ENCODE data around the gene VAMP8.

- TF ChIP-seq, protein P1, sequence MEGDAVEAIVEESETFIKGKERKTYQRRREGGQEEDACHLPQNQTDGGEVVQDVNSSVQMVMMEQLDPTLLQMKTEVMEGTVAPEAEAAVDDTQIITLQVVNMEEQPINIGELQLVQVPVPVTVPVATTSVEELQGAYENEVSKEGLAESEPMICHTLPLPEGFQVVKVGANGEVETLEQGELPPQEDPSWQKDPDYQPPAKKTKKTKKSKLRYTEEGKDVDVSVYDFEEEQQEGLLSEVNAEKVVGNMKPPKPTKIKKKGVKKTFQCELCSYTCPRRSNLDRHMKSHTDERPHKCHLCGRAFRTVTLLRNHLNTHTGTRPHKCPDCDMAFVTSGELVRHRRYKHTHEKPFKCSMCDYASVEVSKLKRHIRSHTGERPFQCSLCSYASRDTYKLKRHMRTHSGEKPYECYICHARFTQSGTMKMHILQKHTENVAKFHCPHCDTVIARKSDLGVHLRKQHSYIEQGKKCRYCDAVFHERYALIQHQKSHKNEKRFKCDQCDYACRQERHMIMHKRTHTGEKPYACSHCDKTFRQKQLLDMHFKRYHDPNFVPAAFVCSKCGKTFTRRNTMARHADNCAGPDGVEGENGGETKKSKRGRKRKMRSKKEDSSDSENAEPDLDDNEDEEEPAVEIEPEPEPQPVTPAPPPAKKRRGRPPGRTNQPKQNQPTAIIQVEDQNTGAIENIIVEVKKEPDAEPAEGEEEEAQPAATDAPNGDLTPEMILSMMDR (IDR thresholded peaks at IDR 0.05; ENCODE audit: borderline replicate concordance, extremely low read depth, low read length, poor library complexity, severe bottlenecking) = no peak
- no peak for TF ChIP-seq EZH2 (IDR thresholded peaks at IDR 0.05; ENCODE audit: borderline replicate concordance, low read depth, low read length, severe bottlenecking)
These were observed 22.3 kb upstream of the VAMP8 start for GRCh38 chr2:85554980-85555612.
